ENCODE results near the gene CIRBP.

Gene CIRBP

GRCh38 chr19:1269478-1270212, 513 bp downstream of the CIRBP start:
- peak; percentile 79 for DNase-seq

DNA sequence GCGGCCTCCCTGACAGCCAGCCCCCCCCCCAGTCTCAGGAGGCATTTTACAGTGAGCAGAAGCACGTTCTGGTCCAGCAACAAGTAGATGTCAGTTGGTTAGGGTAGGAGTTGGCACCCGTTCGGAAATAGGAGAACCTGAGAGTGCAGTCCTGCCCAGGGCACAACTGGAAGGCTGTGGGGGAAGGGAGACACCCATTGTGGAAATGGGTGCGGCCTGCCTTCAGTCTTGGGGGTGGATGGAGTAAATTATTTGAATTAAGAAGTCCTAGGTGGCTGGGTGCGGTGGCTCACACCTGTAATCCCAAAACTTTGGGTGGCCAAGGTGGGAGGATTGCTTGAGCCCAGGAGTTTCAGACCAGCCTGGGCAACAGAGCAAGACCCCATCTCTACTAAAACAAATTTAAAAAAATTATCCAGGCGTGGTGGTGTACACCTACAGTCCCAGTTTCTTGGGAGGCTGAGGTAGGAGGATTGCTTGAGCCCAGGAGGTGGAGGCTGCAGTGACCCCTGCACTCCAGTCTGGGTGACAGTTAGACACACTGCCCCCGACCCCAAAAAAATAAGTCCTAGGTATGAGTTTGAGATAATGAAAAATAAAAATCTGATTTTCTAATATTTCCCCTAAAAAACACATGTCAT, 1.2 kb downstream of the CIRBP start:
- DNase-seq, result no peak

- no peak for DNase-seq
Observed at GRCh38 chr19:1270854-1271527, 1.9 kb downstream of the CIRBP start.

- DNase-seq, result no peak
Observed at GRCh38 chr19:1271528-1272422, 2.6 kb downstream of the CIRBP start.

DNA sequence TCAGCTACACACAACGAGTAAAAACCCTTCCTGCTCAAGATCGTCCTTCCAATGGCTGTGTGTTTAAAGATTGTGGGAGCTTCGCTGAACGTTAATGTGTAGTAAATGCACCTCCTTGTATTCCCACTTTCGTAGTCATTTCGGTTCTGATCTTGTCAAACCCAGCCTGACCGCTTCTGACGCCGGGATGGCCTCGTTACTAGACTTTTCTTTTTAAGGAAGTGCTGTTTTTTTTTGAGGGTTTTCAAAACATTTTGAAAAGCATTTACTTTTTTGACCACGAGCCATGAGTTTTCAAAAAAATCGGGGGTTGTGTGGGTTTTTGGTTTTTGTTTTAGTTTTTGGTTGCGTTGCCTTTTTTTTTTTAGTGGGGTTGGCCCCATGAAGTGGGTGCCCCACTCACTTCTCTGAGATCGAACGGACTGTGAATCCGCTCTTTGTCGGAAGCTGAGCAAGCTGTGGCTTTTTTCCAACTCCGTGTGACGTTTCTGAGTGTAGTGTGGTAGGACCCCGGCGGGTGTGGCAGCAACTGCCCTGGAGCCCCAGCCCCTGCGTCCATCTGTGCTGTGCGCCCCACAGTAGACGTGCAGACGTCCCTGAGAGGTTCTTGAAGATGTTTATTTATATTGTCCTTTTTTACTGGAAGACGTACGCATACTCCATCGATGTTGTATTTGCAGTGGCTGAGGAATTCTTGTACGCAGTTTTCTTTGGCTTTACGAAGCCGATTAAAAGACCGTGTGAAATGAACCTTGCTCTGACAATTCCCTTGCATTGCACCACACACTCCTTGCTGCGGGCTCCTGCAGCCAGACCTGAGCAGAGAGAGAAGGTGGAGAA, 3.5 kb downstream of the CIRBP start:
- no peak for DNase-seq

DNA sequence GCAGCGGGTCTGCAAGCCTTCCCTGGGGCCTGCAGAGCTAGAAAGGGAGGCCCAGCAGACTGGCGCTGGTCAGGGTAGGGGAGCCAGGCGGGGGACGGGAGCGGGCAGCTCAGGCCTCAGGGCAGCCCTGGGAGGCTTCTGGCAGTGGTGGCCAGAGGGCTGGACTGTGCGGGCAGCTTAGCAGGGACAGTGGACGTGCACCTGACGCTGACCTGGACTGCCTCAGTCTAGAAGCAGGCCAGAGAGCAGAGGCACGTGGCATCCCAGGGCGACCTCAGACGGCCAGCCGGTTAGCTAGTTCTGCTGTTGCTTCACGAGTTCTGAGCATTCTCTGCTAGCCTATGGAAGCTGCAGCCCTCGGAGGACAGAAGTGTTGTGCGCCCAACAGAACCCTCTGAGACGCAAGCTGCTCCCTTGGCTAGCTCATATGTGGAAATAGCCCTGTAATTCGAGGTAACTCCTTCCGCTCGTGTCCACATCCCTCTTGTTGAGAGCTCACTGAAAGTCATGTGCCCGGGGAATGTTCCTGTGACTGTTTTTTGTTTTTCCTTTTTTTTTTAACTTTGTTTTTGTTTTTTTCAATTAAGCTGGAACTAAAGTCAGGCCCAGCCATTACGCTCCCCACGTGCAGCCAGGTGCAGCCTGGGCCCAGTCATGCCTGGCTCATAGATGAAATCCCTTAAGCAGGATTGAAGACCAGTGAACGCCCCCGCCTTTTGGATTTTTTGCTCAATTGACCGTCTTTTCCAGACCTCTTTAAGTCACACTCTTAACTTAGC, 4.3 kb downstream of the CIRBP start:
- DNase-seq, result no peak

DNA sequence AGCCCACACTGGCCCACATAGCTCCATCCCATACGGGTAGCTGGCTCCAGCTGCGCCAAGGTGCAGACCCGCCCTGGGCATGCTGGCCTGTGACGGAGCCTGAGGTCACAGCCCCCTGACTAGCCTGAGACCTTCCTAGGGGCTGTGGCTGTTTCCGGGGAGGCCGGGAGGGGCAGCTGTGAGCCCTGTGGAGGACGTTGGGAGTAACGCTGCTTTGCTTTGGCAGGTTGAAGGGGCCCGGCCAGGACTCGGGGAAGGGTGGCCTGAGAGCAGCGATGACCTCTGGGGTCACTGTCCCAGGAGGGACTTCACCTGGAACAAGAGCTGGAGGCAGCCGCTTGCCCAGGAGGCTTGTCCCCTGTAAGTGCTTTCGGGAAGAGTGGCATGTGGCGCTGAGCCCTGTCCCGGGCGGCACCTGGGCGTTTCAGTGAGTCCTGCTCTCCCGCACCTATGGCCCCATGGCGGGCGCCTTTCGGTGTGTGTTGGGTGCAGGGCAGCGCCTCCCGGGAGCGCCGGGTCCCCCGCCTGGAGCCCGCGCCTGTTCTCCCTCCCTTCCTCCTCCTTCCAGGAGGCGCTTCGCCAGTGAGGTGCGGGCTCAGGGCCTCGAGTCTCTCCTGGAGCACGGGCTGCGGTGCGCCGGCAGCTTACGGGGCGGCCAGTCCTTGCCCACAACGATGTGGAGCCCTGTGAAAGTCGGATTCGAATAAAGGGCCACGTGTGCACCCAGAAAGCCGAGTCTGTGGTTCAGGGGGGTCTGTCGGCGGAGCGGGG, 5.1 kb downstream of the CIRBP start:
- no peak for DNase-seq

GRCh38 chr19:1274852-1275259, 5.7 kb downstream of the CIRBP start:
- no peak for DNase-seq

DNA sequence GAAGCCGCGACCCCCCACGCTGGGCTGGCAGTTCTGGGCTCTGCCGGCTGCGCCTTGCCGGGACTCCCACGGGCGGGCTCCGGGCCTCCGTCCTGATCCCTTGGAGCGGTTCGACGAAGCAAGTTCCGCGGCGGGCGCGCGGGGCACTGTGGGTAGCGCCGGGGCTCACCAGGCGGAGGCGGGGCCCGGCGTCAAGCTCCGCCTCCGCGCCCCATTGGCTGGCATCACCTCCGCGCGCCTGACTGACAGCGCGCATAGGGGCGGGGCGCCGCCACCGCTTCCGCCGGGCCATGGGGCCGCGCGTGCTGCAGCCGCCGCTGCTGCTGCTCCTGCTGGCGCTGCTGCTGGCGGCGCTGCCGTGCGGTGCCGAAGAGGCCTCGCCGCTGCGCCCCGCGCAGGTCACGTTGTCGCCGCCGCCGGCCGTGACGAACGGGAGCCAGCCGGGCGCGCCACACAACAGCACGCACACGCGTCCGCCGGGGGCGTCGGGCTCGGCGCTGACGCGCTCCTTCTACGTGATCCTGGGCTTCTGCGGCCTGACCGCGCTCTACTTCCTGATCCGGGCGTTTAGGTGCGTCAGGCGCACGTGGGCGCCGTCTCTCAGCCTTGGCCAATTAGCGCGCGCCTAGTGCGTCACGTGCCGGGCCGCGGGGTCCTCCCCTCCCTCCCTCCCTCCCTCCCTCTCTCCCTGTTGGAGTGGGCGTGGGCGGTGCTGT, 6.3 kb downstream of the CIRBP start, which contains the start of gene FAM174C:
TSS of gene FAM174C (plus strand) at position 271 of the 716 bp plus-strand sequence. CDS start at position 291, 20 bp downstream.
- peak; percentile 93 for DNase-seq

- DNase-seq, result no peak
Observed at GRCh38 chr19:1275976-1276627, 7.0 kb downstream of the CIRBP start.

- no peak for DNase-seq
Observed at GRCh38 chr19:1276628-1277022, 7.5 kb downstream of the CIRBP start.

DNA sequence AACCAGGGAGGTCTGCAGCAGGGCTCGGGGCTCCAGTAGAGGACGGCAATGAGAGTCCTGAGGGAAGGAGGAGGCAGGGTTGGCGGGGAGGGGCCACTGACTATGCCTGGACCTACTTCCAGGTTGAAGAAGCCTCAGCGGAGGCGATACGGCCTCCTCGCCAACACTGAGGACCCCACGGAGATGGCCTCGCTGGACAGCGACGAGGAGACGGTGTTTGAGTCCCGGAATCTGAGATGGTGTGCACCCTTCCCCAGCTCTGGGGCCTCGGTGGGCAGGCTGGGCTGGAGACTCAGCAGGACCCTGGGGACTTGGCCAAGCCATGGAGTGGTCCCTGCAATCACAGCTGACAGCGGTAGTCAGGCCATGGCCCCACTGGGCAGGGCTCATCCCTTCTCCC, 7.9 kb downstream of the CIRBP start:
- DNase-seq, result no peak

DNA sequence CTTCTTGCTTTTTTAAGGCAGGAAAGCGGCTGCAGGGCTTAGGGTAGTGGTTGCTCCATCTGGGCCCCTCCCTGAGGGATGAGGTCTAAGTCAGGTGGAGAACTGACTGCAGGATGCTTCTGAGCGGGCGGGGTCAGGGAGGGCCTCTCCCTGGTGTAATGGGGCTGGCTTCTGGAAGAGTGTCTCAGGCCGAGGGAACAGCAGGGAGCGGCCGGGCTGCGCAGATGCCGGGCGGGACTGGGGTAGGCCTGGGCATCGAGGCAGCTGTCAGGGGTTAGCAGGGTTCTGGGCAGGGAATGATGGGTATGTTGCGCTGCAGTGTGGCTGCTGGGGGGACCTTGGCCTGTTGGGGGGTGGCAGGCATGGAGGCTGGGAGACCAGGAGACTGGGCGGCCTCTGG, 8.9 kb downstream of the CIRBP start:
- no peak for DNase-seq

- no peak for DNase-seq
Observed at GRCh38 chr19:1278713-1279660, 9.9 kb downstream of the CIRBP start.

- peak; percentile 67 for DNase-seq
Observed at GRCh38 chr19:1279782-1280341, 10.7 kb downstream of the CIRBP start.

DNA sequence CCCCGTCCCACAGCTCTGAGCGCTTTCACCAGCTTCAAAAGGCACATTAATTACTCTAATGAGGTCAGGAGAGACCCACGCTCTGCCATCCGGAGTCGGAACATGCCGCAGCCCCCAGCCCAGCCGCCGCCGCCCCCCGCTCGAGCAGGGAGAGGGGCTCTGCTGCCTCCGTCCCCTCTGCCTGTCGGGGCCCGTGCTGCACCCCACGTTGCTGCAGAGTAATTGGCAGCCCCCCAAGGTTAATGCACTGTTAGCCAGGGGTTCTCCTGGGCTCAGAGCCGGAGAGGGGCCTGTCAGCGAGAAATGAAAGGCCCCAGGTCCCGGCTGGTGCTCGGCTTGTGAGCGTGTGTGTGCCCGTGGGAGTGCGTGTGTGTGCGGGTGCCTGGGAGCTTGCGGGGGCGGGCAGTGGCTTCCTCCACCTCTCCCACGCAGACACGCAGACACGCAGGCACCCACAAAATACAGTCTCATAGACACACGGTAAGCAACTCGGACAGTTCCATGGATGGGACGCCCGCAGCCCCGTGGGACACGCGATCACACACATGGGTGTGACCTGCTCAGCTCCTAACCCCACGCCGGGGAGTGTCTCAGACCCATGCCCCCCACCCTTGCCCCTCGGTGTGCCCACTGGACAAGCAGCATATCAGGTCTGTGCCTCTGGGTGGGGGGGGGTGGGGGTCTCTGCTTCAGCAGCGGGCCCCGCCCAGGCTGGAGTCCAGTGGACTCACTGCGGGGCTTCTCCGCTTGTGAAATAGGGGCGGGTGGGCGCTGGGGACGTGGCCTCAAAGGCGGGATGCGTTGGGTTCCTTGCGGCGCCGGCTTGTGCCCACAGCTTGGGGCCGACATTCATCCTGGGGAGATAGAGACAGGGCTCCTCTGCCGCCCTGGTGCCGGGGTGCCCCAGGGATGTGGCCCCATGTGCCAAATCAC, 11.8 kb downstream of the CIRBP start:
- no peak for DNase-seq
